Left hindlimb (tissue), 1 donor: ENCODE measurements around the gene NAP1L5.
A peak's percentile ranks its signal among the peaks of the same experiment; 100 is the strongest.

Experiments used
- DNase-seq: peaks from one replicate; pipeline ENCODE4 v3.0.0-alpha.2; 2018

Gene NAP1L5

DNA sequence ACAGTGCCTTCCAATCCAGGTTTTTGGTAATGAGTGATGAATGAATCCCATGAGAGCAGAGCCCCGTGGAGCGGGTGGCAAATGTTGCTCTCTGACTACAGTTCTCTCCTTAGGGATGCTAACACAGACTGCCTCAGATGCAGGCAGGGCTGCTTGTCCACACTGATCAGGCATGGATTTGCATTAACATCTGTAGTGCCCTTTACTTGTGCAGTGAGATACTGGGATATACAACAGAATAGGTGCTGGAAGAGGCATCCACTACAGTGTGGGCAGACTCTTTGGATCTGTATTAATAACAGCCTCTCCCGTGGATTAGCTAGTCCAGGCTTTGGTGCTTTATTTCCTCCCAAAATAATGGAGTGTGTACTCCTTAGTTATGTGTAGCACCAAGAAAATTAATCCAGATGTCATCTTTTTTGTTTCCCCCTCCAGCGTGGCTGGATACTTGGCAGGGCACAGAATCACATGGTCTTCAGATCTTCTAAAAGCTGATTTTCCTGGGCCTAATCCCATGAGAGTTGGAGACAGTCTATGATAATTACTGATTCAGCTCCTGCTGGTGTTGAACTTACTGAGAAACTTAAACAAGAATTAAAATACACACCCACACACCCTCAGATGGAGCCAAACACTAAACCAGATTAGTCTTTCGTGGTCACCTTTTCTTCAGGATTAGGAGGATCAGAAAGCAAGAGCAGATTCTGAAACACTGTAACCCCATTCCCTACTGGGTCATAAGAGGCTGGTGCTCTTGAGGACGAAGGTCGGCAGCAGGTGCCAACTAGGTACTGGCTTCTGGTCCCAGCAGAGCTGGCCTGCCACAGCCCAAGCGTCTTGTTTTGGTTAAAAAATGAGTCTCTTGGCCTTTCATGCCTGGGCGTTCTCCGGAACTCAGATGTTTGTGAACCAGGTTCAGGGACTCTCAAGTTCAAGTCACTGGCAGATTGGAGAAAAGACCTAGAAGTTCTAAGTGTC is 23.1 kb upstream of the NAP1L5 start:
- DNase-seq, result no peak

DNA sequence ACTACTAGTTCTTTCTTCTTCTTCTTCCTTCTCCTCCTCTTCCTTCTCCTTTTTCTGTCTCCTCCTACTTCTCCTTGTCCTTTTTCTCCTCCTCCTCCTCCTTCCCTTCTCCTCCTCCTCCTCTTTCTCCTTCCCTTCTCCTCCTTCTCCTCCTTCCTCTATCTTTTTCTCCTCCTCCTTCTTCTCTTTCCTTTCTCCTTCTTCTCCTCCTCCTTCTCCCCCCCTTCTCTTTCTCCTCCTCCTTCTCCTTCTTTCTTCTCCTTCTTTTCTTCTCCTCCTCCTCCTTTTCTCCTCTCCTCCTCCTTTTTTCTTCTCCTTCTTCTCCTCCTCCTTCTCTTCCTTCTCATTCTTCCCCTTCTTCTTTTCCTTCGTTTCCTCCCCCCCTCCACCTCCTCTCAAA is 21.8 kb upstream of the NAP1L5 start:
- DNase-seq, result no peak

DNA sequence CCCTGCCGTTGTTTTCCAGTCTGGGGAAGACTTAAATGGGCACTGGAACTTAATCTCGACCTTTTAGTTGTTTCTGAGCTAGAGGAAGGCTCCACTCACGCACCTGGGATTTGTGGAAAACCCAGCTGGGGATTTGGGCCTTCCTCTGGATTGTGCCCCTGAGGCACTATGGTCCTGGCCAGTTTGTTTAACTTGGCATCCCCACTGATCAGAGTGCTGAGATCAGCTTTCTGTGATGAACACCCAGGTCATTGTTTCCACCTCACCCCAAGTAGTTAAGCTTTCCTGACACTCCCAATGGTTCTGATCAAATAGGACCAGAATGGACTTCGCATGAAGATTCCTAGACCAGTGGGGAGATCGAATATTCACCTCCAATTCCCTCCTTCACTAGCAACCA is 20.5 kb upstream of the NAP1L5 start:
- DNase-seq, result no peak

DNA sequence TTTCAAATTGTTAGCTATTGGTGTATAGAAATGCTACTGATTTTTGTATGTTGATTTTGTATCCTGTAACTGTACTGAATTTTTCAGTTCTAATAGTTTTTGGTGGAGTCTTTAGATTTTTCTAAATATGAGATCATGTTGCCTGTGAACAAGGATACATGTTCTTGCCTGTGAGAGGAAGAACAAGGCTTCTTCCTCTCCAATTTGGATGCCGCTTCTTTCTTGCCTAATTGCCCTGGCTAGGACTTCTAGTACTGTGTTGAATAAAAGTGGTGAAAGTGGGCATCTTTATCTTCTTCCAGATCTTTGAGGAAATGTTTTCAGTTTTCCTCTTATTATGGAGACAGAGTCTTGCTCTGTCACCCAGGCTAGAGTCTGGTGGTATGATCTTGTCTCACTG is 16.2 kb upstream of the NAP1L5 start:
- no peak for DNase-seq

DNA sequence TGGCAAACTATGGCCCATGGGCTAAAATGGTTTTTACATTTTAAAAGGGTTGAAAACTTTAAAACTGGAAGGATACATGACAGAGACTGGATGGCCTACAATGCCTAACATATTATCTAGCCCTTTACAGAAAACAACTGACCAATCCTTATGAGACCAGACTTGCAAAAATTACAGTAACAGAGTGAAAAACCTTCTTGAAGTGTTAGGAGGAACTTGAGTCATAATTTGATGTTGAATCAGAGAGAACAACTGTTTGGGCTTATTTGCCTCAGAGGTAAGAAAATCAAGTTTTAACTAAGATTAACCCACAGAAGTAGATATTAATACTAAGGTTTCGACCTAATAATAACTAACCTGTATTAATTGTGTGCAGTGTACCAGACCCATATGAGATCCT is 12.4 kb upstream of the NAP1L5 start:
- DNase-seq, result no peak

DNA sequence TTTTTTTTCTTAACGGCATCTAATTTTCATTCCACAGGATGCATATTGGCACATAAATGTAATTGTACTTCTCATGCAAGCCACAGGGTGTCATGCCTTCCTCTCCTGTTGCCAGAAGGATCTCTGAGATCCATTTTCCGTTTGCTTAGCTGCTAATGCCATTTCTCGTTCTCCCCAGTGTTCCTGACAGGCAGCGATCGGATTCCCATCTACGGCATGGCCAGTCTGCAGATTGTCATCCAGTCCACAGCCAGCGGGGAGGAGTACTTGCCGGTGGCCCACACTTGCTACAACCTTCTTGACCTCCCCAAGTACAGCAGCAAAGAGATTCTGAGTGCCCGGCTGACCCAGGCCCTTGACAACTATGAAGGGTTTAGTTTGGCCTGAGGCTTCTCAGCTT is 8.9 kb upstream of the NAP1L5 start:
- DNase-seq, result peak; percentile 61

DNA sequence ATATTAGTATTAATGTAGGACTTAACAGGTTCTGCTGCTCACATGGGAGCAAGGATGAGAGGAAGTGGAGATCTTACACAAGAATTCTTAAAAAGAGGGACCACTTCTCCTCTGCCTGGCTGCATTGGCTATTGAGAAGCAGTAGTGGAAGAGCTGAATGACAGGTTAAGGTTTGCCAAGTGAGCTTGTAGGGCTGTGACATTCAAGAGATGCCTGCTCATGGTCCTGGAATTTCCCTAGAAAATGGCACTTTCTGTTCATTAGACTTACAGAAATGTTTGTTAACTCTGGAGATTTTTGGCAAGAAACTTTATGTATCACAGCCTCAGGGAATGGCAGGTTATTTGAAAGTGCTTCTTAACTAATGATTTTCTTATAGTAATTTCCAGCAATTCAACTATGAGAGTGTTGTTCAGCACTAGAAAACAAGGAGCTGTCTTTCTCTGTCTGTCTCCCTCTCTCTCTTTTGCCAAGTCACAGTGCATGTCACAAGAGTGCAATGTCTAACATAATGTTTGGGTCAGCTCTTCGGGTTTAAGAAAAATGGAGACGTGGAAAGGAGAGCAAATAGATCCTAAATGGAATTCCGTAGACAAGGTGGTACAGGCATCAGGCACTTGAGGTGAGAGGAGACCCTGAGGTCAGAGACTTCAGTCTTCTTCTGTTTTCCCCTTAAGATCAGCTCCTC is 8.3 kb upstream of the NAP1L5 start:
- DNase-seq, result no peak

DNA sequence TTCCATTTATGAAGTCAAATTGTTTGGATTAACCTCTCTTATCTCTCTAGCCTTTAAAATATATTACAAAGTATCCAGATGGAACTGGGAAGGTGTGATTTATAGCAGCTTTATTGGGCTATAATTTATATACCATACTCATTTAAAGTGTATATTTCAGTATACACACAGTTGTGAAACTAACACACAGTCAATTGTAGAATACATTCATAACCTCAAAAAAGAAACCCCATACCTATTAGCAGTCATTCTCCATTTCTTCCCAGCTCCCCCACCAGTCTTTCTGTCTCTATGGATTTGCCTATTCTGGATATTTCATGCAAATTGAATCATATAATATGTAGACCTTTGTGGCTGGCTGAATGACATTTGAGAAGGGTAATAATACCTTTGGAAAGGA is 7.6 kb upstream of the NAP1L5 start:
- no peak for DNase-seq

DNA sequence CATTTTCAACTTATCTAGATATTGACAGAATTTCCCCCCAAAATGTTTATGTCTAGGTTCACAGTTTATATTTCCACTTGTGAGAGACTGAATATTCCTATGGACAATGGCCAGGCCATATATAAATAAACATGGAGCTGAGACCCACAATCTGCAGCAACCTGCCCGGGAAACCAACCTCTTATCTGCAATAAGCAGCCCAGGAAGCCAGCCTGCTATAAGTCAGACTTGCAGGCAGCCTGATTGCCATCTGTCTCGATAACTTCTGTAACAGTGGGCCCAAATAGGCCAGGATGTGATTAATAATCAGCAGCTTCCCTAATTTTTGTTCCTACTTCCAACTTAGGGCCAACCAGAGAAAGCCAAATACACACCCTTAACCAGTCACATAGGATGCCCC is 5.2 kb upstream of the NAP1L5 start:
- DNase-seq, result no peak

DNA sequence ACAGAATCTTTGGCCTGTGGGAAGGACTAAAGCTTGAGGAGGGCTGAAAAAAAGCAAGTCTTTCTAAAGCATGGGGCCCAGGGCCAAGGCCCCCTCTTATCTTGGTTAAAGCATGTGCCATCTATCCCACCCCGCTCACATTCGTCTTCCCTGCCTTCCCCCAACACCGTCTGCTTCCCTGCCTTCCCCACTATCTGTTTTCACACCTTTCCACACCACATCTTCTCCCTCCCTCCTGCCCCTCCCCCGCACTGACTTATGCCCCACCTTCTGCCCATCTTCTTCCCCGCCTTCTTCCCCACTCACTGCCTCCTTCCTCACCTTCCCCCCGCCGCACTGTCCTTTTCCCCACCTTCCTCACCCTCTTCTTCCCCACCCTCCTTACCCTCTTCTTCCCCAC is 890 bp upstream of the NAP1L5 start:
- no peak for DNase-seq

DNA sequence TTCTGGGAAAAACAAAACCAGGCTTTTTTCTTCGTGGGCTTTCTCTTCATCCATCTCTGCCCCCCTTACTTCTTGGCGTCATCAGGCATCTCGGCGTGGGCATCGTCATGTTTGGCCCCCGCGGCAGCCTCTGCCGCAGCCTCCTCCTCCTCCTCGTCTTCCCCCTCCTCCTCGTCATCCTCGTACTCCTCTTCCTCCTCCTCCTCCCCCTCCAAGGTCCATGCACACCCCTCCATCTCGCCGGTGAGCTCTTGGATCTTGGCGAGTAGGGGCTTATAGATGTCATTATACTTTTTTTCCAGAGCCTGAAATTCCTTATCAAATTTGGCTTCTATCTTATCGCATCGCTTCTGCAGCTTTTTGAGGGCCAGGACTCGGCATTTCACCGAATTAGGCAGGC is 488 bp downstream of the NAP1L5 start:
- DNase-seq, result peak; percentile 34

DNA sequence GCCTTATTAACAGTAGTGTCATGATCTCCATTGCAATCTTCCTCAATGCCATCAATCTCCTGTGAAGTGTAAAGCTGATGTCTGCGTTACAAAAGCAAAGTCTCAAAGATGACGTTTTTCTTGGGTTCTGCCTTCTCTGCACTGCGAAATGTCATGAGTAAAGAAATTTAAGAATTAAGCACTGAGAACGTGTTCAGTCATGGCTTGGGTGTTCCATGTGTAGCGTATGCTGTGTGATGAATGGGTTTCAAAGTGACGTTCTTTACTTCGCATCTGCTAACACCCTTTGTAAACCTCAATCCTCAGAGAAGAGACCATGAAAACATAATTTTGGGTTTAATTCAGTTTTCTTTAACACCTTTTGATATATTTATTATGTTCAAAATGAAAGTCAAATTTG is 999 bp downstream of the NAP1L5 start:
- DNase-seq, result no peak

DNA sequence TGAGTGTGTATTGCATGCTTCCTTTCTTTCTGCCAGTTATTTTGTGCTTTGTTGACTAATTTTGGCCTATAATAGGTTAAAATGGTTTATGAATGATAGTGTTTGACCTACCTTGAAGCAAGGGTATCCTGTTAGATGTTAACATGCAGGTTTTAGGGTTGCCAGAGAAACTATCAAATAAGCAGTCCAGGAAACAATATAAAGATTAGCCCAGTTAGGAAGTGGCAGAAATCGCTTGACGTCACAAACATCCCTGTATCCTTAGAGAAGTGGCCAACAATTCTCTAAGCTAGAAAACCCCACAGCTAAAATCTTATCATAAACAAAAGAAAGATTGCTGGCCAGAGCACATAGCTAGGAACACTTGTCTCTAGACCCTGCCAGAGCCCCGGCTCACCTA is 3.8 kb downstream of the NAP1L5 start:
- no peak for DNase-seq

DNA sequence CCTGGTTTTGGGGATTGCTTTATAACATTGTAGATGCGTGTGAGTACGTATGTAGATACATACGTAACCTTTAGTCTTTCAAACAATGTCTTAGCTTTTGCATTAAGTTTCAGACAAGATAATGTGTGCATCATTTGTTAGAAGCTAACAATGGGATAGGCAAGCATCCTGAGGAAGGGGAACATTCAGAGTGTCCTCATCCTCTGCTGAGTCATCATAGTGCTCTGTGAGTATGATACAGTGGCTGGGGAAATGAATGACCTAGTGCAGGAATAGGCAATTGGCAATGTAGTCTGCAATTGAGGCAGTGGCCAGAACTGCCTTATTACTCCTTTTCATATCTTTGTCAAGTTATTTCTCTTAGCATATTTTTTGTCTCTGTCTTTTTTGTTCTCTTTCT is 7.3 kb downstream of the NAP1L5 start:
- no peak for DNase-seq

DNA sequence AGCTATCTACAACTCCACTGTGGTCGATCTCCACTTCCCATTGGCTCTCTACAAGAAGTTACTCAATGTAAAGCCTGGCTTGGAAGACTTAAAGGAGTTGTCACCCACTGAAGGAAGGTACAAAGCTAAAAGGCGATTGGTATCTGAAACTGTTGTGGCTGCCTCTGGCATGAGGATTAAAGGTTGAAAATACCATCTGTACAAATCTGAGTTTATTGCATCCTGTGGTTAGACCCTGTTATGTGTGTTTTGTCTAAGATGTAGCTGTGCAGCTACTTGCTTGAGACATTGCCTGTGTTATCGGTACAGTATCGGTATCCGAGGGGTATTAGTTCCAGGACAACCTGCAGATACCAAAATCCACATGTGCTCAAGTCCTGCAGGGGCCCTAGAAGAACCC is 16.4 kb downstream of the NAP1L5 start:
- DNase-seq, result no peak

DNA sequence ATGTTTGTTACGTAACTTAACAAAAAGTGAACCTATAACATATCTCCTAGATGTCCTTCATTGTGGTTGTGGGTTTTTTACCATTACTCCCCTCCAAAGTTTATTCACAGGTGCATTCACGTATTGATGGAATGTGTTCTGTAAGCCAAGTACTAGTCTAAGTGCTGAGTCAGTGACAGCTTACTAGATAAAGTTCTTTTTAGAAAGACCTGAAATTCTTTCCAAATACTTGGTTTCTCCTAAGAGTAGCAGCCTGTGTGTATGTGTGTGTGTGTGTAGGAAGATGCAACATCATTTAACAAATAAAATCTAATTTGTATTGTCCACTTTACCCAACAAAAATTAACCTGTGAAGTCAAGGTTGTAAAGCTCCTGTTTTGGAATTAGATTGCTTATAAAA is 22.1 kb downstream of the NAP1L5 start:
- DNase-seq, result no peak

DNA sequence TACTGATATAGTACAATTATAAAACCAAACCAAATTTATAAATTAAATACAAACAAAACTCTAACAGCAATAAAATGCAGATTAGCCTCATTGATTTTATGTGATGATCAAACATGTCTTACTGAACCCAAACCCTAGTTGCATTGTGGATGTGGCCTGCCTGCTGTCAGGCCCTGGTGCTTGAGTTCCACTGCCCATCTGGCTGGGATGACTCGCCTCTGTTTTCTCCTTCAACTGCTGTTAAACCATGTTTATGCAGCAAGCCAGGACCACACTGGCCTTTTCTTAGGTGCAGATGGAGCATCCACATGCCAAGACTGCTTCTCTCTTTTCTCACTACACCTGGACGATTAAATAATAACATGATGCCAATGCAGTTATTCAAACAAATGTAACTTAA is 22.6 kb downstream of the NAP1L5 start:
- no peak for DNase-seq

DNA sequence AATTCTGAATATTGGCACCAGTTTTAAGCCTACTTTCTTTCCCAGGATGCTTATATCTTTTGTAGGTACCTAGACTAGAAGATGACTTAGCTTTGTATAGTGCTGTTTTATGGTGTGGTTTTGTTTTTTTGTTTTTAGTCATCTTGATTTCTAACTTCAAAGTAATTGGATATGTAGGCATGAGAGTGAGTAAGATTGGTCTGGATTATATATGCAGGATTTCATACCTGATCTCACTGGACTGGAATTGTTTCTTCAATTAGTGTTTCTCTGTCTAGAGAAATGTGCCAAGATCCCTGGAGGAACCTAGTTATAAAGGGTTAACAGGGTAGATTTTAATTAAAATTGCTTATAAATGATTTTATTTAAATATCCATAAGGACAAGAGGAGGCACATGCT is 23.1 kb downstream of the NAP1L5 start:
- DNase-seq, result no peak

DNA sequence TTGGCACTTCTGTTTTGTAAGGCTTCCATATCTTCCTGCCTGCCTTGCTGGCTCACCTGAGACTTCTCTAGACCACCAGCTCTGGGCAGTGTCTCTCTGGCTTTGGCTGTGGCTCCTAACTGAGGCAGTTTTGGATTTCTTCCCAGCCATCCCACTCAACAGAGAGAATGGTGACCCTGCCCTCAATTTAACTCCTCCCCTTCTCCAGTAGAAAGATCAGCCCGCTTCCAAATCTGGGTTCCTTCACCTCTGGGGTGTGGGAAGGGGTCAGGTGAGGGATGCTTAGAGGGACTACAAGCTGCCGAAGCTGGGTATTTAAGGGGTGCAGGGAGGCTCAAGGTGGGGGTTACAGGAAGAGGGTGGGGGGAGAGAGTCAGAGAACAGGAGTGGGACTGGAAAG is 23.7 kb downstream of the NAP1L5 start:
- no peak for DNase-seq

DNA sequence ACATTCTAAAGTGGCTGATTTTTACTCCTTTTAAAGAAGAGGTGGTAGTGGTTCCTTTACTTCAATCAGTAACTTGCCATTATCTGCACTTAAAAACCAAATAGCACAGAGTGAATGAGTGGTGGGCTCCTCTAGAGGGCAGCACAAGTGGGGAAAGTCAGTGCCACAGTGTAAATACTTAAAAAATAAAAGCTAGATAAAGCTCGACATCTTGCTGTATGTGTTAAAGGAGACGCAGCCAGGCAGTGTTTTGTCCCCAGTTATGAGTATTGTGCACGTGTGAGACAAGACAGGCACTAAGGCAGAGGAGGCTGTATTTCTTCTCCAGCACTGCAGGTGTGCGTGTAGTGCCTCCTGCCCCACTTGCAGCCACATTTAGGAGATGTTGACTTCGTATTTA is 24.6 kb downstream of the NAP1L5 start:
- DNase-seq, result no peak

DNA sequence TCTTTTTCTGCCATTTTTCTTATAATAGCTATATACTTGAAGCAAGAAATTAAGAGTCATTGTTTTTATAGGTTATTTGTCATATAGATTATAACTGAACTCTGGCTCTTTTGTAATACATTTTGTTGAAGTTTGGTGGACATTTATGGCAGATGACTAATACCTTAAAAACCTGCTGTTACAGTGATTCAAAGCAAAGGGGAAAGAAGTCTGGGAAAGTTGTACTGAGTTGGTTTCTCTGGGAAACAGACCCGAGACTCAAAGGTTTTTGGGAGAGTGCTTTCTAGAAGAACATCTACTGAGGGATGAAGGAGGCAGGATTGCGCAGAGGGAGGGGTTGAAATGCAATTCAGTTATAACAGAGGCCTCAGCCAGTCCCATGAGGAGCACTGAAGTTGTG is 35.9 kb downstream of the NAP1L5 start:
- DNase-seq, result no peak

DNA sequence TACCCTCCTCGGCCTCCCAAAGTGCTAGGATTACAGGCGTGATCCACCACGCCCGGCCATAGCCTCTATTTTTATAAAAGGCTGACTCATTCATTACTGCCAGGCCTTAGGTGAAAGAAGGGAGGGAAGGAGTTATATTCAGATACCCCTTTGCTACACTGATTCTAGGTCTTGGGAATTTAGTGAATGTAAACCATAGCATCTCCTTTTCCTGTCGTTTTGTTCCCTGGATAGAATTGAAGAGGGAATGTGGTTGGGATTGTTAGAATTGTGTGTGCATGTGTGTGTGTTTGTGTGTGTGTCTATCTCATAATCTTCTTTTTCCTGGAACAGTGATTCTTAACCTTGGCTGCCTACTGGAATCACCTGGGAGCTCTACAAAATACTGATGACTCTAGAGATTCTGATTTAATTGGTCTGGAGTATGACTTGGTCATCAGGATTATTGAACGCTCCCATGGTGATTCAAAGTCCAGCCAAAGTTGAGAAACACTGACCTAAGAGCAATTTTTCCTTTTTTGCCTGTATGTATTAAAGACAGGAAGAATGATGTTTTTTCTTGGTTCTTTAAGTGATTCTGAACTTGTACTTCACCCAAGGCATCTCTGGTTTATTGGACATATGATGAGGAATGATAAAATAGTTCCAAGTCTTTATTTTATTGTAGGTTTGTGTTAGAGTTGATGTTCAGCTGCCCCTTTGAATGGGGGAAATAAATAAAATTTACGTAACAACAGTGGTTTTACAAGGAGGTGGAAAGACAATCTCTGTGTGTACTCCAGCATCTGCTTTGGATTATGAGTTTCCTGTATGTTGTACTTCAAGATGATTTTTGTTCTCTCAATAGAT is 37.0 kb downstream of the NAP1L5 start:
- no peak for DNase-seq

DNA sequence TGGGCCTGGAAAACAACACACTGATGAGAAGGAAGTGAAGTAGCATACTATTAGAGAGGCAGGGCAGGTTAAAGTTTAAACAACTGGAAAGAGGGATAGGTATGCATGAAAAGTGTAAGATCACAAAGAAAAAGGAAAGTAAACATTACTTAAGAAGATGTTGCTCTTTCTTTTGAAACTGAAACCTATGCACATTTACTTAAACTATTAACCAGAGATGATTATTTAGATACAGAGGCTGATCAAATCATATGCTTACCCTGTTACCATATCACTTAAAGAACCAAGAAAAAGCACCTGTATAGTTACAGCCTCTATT is 37.8 kb downstream of the NAP1L5 start:
- DNase-seq, result no peak
